Neutrophil (primary cell): ENCODE data around the gene PLEKHA1.

ENCODE experiments used
- H3K27ac ChIP-seq: fragments of 200-600 bp; sonication (generic); 2 replicates; pipeline ENCODE4 v1.5.1; 2016; ENCODE audit warnings: mild to moderate bottlenecking, moderate library complexity
- H3K27me3 ChIP-seq: fragments of 200-600 bp; sonication (generic); 2 replicates; pipeline ENCODE4 v1.6.0; 2016; ENCODE audit warnings: mild to moderate bottlenecking
- H3K36me3 ChIP-seq: fragments of 200-600 bp; sonication (generic); 2 replicates; pipeline ENCODE4 v1.5.1; 2017
- H3K4me1 ChIP-seq, 2 experiments: fragments of 200-600 bp in 1 of 2; sonication (generic) in 1 of 2; 1 replicate in 1 of 2; 2 replicates in 1 of 2; pipeline versions ENCODE4 v1.5.1 to v1.6.1; 2013 to 2016; ENCODE audit warnings: low read depth in 1 of 2, low read length in 1 of 2, mild to moderate bottlenecking in 1 of 2, moderate library complexity in 1 of 2; ENCODE audit not compliant: control insufficient read depth in 1 of 2, insufficient read depth in 1 of 2
- H3K4me3 ChIP-seq, 2 experiments: fragments of 200-600 bp in 1 of 2; sonication (generic) in 1 of 2; 1 replicate in 1 of 2; 2 replicates in 1 of 2; pipeline ENCODE4 v1.5.1; 2013 to 2016; ENCODE audit warnings: low read depth in 1 of 2, low read length in 1 of 2, mild to moderate bottlenecking in 1 of 2, moderate library complexity in 1 of 2
- H3K9me3 ChIP-seq: fragments of 200-600 bp; sonication (generic); 2 replicates; pipeline ENCODE4 v1.5.1; 2016
- CTCF ChIP-seq: fragments of 200-600 bp; sonication (generic); IDR thresholded peaks from 2 replicates; pipeline ENCODE4 v1.5.1; 2016; ENCODE audit warnings: antibody characterized with exemption

The PLEKHA1 gene

GRCh38 chr10:122374859-122375678, 561 bp downstream of the PLEKHA1 start:
- TF ChIP-seq CTCF, result no peak
- H3K4me1 ChIP-seq, result peaks cover 14 to 16% of the 10 kb centered on the region in 2 experiments
- H3K27ac ChIP-seq, result no peak overlapping the region
- no peaks in the 10 kb centered on the region for H3K36me3 ChIP-seq
- no peaks in the 10 kb centered on the region for H3K9me3 ChIP-seq
- peak overlapping the region; percentile 52 to 55 for H3K4me3 ChIP-seq
- peaks cover 92% of the 10 kb centered on the region for H3K27me3 ChIP-seq

- Histone ChIP-seq H3K36me3 (no peaks in the 10 kb centered on the region), H3K4me1 (peaks cover 14 to 16% of the 10 kb centered on the region in 2 experiments), H3K9me3 (no peaks in the 10 kb centered on the region), H3K27ac (no peak overlapping the region), H3K27me3 (peaks cover 90% of the 10 kb centered on the region), H3K4me3 (peak overlapping the region in 1 of 2 experiments; percentile 55)
- TF ChIP-seq CTCF, result no peak
These were observed 1.2 kb downstream of the PLEKHA1 start for GRCh38 chr10:122375679-122376160.

- H3K27ac ChIP-seq, result no peak overlapping the region
These were observed 2.0 kb downstream of the PLEKHA1 start for GRCh38 chr10:122376364-122376961.

GRCh38 chr10:122379041-122379440, 4.5 kb downstream of the PLEKHA1 start:
- H3K27me3 ChIP-seq, result peaks cover 57% of the 10 kb centered on the region
- H3K4me3 ChIP-seq, result no peak overlapping the region
- TF ChIP-seq CTCF, result no peak
- no peak overlapping the region for H3K27ac ChIP-seq
- H3K9me3 ChIP-seq, result no peaks in the 10 kb centered on the region
- H3K4me1 ChIP-seq, result peaks cover 14 to 15% of the 10 kb centered on the region in 2 experiments
- no peaks in the 10 kb centered on the region for H3K36me3 ChIP-seq

More at GRCh38 chr10:122376364-122376961, 2.0 kb downstream of the PLEKHA1 start:
- Histone ChIP-seq H3K36me3 (no peaks in the 10 kb centered on the region), H3K4me1 (peaks cover 14 to 16% of the 10 kb centered on the region in 2 experiments), H3K9me3 (no peaks in the 10 kb centered on the region), H3K27me3 (peaks cover 83% of the 10 kb centered on the region), H3K4me3 (no peak overlapping the region)
- TF ChIP-seq CTCF, result no peak

GRCh38 chr10:122379537-122379936, 5.0 kb downstream of the PLEKHA1 start:
- Histone ChIP-seq H3K36me3 (no peaks in the 10 kb centered on the region), H3K9me3 (no peaks in the 10 kb centered on the region), H3K27me3 (peaks cover 52% of the 10 kb centered on the region), H3K4me1 (peaks cover 9 to 10% of the 10 kb centered on the region in 2 experiments), H3K4me3 (no peak overlapping the region), H3K27ac (no peak overlapping the region)
- no peak for TF ChIP-seq CTCF
